GM21825 (cell line): ENCODE results near the gene WDR7.

Experiments used
- ATAC-seq: cut with Tn5 transposase; IDR thresholded peaks from one replicate; pipeline ENCODE4 v1.9.1; 2021; ENCODE audit warnings: mild to moderate bottlenecking, moderate library complexity; ENCODE audit not compliant: unreplicated experiment

The WDR7 gene

DNA sequence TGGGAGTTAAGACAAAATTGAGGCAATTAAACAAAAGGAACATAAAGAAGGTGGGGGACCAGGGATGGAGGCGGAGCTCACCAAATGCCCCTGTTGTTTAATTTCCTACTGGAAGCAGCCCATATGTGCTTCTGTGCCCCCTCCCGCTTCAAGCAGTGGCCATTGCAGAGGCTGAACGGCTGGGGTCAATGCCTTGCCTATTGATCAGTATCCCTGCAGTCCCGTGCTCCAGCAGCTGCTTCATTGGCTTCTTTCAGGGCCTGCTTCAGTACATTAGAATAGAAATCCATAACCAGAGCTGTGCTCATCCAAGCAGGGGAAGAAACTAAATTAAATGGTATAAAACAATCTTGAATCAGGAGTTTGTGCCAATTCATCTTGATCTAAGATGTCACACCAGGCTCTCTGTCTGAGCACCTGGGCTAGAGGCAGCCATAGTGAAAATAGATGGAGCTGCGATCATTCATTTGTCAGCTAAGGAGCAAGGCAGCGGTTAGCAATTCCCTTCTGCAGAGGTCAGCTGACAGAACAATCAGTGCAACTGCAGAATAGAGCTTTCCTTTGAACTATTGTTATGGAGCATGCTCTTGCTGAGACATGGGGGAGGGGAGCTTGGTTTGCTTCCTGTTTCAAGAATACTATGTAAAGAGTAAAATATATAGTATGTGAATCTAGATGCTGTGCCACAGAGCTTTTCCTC, 222.4 kb downstream of the WDR7 start:
- ATAC-seq = no peak

DNA sequence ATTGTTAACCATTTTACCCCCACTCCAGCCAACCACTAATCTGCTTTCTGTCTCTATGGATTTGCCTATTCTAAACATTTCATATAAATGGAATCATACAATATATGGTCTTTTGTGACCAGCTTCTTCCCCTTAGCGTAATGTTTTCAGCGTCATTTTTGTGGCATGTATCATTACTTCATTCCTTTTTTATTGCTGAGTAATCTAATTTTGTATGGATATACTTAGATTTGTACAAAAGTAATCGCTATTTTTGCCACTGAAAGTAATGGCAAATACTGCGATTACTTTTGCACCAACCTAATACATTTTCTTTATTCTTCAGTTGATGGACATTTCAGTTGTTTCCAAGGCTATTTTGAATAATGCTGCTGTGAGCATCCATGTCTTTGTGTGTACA, 227.6 kb downstream of the WDR7 start:
- no peak for ATAC-seq

DNA sequence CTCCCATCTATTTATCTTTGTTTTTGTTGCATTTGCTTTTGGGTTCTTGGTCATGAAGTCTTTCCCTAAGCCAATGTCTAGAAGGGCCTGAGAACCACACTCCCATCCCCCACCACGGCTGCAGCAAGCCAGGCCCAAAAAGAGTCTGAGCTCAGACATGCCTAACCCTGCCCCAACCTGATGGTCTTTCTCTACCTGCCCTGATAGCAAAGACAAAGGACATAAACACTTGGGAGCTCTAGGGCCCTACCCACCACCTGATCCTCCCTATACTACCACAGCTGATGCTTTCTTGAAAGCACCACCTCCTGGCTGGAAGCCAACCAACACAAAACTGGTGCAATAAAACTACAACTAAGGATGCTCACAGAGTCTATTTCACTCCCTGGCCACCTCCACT, 233.4 kb downstream of the WDR7 start:
- ATAC-seq = no peak

DNA sequence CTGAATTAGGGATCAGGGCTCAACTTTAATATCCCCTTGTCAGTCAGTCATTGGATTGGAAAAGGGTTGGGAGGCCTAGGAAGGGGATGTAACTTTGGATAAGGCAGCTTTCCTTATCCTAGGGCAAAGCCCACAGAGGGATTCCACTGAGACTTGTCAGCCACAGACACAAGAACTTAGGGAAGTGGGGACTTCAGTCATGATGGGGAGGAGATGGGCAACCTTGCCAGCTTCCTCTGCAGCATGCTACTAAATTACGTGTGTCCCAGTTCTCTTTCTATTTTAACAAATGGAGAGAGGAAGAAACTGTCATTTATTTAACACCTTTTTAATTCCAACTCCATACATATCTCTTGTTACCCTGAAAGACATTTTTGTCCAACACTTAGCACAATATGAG, 237.8 kb downstream of the WDR7 start:
- ATAC-seq = no peak

DNA sequence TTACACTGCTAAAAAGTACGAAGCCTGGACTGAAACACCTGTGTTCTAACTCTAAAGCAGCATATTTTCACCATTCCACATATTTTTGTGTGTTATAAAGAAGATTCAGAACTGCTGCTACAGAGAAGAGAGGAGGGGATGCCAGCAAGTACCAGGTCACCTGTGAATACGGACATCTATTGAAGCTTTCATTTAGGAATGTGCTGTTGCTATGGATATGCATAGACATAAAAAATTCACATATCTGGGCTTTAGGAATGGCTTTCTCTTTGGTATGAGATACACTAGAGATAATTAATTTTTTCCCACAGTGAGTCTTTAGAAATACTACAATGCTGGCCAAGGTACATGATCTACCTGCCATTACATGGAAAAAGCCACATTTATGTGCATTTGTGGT, 238.5 kb downstream of the WDR7 start:
- no peak for ATAC-seq

DNA sequence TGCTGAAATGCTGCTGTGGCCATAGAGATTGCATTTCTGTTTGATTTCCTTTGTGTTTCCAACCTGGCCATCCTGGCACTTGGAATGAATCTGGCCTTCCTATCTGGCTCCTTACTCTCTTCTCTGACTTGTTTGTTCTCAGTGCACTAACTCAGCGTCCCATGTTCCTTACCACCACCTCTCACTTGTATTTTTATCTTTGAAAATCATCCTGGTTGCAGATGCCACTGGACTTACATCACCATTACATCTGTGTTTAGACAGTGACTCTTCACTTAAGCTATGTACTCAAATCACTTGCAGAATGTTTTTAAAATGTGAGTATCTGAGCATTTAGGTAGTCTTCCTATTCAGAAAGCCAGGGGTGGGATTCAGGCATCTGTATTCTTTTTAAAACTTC, 239.5 kb downstream of the WDR7 start:
- ATAC-seq = no peak

DNA sequence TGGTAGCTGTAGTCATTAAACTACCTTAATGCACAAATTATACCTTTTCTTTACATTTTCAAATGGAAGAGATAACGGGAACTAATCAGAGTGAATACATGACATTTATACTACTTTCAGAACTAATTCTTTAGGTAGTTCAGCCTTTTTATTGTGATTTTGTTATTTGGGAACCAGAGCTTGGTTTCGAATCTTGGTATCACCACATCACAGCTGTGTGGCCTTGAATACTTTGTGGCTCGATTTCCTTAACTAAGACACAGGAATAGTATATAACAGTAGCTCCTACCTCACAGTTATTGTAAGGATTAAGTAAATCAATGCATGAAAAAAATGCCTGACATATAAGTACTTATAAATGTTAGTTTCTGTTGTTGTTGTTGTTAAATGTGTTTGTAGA, 240.0 kb downstream of the WDR7 start:
- ATAC-seq = no peak

DNA sequence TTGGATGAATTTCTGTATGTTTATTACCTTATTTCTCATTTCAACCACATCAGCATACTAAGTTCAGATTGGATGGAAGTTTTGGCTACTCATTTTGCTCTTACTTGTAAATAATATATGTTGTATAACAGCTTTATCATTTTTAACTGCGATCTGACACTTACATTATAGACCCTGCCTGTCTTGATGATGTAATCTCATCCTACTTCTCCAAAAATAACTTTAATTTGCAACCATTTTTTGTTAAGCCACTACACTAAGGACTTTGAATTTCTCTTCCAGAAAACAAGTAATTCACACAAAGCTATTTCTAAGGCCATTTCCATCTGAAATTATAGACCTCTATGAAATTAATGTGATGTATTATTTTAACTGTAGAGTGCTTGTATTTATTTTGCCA, 240.7 kb downstream of the WDR7 start:
- ATAC-seq = no peak

DNA sequence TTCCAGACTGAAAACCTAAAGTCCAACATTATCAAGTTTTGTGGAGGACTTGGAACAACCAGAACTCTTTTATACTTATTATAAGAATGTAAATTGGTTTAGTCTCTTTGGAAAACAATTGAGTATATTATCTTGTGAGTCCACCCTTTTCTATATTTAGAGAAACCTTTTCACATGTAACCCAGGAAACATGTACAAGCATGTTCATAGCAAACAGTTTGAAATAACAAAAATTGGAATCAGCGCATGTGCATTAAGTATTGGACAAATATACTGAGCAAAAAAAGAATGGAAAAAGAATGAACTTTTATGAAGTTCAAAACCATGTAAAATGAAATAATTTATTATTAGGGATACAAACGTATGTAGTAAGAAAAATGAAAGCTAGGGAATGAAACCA, 246.0 kb downstream of the WDR7 start:
- no peak for ATAC-seq

DNA sequence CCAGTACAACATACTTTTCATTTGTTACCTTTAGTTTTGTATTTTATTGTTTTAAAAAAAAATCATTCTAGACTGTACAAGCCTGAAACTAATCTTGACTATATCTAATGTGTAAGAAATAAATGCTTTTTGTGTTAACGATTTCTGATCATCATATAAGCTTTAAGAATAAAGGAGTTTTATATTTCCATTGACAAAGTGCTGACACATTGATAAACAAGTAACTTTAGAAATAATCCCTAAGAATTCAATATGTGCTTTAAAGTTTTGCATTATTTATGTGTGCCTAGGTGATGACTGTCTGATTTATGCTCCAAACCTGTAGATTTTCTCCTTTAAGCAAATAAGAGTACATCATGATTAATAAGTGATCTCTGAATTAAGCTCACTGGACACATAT, 248.5 kb downstream of the WDR7 start:
- ATAC-seq = no peak

DNA sequence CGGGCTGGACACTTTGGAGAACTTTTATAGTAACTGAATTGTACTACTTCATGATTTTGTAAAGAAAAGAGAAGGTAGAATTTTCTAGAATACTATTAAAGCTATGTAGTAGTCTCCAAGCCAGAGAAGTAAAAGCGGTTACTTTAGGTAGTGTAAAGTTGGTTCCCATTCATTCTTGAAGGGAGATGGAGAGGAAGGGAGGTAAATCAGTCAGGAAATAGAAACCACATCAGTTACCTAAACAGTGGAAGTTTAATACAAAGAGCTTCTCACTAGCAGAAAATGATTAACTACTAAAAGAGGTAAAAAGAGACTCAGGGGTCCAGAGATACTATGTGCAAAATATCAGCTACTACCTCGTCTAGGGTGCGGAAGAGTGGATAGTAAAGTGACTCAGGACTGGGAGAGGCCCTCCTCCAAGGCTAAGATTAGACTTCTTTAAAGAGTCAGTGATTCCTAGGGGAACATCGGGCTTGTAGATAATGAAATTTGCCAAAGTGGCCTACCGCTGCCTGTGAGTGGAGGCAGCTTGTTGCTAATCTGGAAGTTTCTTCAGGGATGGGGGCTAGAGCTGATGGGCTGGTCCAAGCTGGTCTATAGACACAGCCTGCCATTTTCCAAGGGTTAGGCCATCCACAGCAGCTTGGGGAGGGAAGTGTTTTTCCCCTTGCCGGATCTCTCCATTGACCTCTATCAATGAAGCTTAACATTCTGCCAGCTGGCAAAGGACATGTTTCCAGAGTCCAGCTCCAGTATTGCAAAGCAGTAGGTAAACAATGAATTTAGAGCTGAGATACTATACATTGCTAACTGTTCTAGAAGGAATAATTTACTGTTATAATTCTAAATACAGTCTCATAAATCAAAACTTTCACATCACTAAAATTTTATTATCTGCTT, 249.3 kb downstream of the WDR7 start:
- no peak for ATAC-seq

DNA sequence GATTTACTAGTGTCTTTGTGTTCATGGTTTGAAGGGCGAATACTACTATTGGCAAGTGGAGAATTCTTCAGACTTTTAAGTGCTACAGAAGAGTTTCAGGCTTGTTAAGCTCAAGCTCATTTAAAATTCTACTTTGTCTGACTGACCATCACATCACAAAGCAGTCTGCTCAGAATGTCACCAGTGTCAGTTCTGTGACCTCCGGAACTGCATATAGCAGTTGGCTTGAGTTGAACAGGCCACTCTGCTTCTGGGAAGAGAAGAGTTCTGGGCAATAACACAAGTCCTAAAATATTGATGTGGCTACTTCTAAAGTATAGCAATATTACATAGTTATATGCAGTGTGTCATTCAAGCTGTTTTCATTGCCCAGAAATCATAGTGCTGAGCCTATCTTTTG, 250.8 kb downstream of the WDR7 start:
- ATAC-seq = no peak

DNA sequence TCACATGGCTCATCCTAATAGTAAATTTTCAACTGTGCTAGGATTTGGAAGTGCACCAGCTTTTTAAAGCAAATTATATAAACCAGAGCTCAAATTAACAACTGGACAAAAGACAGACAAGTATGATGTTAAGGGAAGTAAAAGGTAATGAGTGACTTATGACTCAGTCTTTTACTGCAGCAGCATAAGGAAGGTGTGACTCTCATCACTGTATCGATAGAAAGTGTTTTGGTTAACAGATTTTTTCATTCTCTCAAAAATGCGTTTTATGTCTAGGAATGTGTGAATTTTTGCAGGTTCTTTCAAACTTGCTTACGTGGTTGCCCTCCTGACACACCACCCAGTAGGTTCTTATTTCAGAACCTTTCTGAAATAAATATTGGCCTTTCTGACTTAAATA, 251.5 kb downstream of the WDR7 start:
- ATAC-seq = peak; percentile 55

DNA sequence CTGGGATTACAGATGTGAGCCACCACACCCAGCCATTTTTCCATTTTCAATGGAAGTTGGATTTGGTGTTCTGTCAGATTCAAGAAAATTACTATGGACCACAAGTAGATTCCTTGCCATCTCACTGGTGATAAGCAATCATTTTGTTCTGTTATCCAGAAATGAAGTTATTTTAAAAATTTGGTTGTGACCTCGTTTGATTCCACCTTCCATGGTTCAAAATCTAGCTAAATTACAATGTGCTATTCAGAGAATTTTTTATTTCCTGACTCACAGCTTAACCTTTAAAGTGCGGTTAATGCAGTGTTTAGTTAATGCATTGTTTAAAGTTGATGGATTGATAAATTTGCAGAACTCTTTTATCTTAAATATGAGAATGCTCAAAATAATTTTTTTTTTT, 252.5 kb downstream of the WDR7 start:
- no peak for ATAC-seq

DNA sequence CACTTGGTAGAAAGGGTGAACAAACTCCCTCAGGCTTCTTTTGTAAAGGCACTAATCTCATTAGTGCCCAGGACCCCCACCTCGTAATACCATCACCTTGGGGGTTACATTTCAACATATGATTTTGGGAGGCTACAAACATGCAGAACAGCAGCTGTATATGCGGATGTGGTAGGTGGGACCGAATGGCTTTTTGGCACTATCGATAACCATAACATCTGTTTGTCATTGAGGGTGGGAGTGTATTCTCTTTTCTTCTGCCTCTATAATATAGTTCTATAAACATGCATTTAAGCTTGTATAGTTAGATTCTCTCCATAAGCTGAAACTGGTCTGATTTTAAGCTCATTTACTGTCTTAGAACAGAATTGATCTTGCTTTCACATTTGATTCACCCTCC, 256.6 kb downstream of the WDR7 start:
- no peak for ATAC-seq

DNA sequence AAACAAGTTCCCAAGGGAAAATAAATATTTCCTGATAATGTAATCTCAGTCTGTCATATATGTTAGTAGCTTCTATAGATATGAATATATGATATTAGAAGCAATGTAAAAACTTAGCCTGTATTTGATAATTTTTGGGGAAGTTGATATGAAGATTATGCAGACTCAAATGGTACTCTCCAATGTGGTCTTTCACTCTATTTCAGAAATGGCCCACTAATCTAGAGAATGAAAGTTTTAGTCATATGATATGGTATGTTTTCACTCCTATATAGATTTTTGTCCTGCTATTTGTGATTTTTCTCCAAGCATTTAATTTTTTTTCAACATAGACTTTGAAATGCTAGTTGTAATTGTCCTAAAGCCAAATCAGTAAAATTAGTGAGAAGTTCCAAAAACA, 259.1 kb downstream of the WDR7 start:
- no peak for ATAC-seq

DNA sequence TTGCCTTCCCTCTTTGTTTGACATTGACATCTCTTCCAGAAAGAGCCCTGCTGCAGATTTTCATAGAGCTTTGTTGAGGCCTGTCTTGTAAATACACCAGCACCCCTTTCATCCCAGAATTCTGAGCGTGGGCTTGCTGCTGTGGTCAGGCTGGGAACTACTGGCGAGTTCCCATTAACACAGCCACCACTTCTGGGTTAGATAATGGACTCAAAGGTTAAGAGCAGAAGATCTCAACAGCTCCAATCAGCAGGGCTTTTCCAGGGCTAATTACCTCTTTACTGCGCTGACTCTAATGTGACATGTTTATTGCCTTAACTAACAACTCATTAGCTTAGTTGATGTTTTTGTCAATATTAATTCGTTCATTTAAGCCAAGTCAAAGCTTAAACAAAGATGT, 259.8 kb downstream of the WDR7 start:
- no peak for ATAC-seq

DNA sequence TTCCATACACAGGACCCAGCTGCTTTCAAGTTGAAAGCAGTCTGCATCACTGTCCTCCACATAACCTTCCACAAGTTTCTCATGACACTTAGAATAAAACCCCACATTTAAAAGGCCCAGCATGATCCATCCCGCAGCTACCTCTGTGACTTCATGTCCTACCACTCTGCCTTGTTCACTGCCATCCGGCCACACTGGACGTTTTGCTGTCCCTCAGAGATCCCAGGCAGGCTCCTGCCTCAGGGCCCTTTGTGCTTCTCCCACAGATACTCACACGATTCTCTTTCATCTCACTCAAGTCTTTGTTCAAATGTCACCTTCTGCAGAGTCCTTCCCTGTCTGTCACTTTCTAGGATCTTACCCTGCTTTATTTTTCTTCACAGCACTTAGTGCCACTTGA, 262.8 kb downstream of the WDR7 start:
- no peak for ATAC-seq

DNA sequence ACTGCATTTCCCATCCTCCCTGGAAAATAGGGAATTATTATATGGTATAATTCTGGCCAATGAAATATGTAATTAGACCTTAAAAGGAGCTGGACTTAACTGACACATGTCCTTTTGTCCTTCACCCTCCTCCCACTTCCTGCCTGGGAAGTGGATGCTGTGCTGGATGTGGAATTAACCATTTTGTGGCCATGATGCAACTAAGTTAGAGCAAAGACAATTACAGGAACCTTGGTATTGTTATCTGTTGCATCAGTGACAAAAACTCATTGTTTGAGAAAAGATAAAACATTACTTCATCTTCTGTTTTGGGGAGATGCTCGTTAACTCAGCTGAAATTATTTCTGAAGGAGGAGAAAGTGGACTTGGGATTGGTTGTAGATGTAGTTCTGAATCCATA, 268.0 kb downstream of the WDR7 start:
- no peak for ATAC-seq

DNA sequence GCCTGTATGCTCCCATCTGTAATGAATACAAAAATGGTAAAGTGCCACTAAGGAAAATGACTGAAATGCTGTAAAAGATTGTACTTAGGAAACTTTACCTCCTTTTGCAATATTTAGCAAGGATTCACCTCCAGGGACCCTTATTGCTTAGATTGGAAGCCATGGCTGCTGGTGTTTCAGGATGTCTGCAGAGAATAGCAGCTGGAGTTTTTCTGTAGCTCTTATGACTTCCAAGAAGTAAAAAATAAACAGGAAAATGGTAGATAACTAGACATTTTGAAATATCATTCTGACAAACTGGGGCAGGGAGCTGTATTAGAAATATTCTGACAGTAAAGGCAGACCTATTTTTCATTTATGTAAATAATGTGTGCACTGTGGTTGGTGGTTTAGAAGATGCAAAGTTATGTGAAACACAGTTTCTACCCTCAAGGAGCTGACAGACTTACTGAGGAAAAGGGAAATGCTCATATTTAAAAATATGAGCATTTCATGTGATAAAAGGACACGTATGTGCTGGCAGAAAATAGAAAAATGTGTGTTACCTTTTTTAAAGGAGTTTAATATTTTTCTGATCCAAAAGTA, 270.8 kb downstream of the WDR7 start:
- ATAC-seq = peak; percentile 80

DNA sequence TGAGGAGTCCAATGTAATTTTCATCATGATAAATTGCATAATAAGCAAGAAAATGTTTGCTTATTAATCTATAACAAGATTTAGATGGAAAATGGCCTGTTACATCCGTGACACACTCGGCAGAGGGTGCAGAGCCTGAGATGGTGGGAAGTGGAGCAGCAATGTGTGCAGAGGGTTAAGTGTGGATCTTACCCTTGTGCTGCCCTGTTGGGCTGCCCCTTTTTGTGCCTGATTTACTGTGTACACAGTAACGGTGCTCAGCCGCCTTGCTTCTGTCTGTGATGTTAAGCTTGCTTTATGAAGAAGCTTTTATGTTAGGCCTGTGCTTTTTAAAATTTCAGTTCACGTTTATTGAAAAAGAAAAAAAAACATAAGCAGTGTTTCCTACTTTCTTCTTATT, 275.6 kb downstream of the WDR7 start:
- ATAC-seq = no peak

DNA sequence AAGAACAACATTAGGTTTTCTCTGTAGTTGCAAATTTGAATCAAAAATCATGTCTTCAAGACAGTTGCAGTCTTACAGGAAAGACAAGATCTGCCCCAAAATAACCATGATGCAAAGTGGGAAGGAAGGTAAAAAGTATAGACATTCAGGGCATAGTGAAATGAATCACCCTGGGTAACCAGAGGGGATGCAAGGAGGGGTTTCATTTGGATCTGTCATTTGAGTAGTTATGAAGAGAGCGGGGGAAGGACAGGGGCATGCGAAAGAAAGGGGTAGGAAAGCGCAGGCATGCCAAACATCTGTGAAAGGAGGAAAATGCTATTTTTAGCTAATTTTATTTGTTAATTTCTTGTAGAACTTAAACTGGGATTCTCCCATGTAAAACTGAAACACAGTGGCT, 276.6 kb downstream of the WDR7 start:
- no peak for ATAC-seq
